GM10248 (cell line): ENCODE results near the gene MYL12A.

Source experiments
- CTCF ChIA-PET: fragments of 300-600 bp; sonication (Branson Sonifier 250); formaldehyde crosslinking; extraction: SDS; loops from one replicate; lab custom pipeline; 2021; ENCODE audit warnings: antibody characterized with exemption; lab: Yijun Ruan, JAX
- POLR2A ChIA-PET: fragments of 350-650 bp; sonication (Branson Sonifier 250); formaldehyde crosslinking; extraction: SDS; loops from one replicate; lab custom pipeline; 2020; ENCODE audit warnings: antibody characterized with exemption; lab: Yijun Ruan, JAX
- DNase-seq: peaks from one replicate; pipeline ENCODE4 v3.0.0; 2012; ENCODE audit errors: extremely low spot score
- CTCF ChIP-seq: IDR thresholded peaks from 2 replicates; pipeline ENCODE4 v1.5.1; 2012; ENCODE audit warnings: mild to moderate bottlenecking, low read depth; ENCODE audit errors: extremely low read depth, missing control alignments, control extremely low read depth

Gene MYL12A

GRCh38 chr18:3211236-3211992 is 36.2 kb upstream of the MYL12A start:
- no peak for DNase-seq
- ChIA-PET CTCF (interaction anchor here (1.5 to 3.2 kb wide), 3 partner anchors 10 to 37 kb away, joined by 3 to 13 read pairs (median 7); no protein-coding TSS in a partner anchor), POLR2A (no interaction called here)
- TF ChIP-seq CTCF: no peak

- ChIA-PET CTCF (interaction anchor here (1.1 to 3.2 kb wide), 3 partner anchors 9 to 27 kb away, joined by 3 to 13 read pairs (median 3); no protein-coding TSS in a partner anchor), POLR2A (no interaction called here)
- no peak for TF ChIP-seq CTCF
- no peak for DNase-seq
Measured at GRCh38 chr18:3212657-3213056, 34.9 kb upstream of the MYL12A start.

- no peak for TF ChIP-seq CTCF
- DNase-seq: no peak
- CTCF ChIA-PET: interaction anchor here (1.1 to 3.2 kb wide), 5 partner anchors 8 to 86 kb away, joined by 3 to 13 read pairs (median 3); no protein-coding TSS in a partner anchor
- POLR2A ChIA-PET: no interaction called here
Measured at GRCh38 chr18:3213300-3214059, 34.1 kb upstream of the MYL12A start.

- ChIA-PET POLR2A (no interaction called here), CTCF (interaction anchor here (1.5 to 2.1 kb wide), 3 partner anchors 9 to 88 kb away, joined by 3 to 4 read pairs (median 4); no protein-coding TSS in a partner anchor)
- no peak for TF ChIP-seq CTCF
- no peak for DNase-seq
Measured at GRCh38 chr18:3214855-3215637, 32.6 kb upstream of the MYL12A start.

GRCh38 chr18:3216987-3217386 is 30.6 kb upstream of the MYL12A start:
- ChIA-PET CTCF (interaction anchor here (1.0 to 1.8 kb wide), 3 partner anchors 9 to 24 kb away, joined by 3 to 6 read pairs (median 4); no protein-coding TSS in a partner anchor), POLR2A (no interaction called here)

More at GRCh38 chr18:3216987-3217386, 30.6 kb upstream of the MYL12A start:
- TF ChIP-seq CTCF: no peak
- DNase-seq: no peak
